ENCODE measurements around the gene PPIP5K1. TPM values are rescaled to one million over a fixed set of nuclear protein-coding genes. Genes with fewer than 3 reads are reported as not detected.

PPIP5K1 gene
- total RNA-seq, 1 donor from 2014 or later = 52.1 TPM

GRCh38 chr15:43547539-43547938 is 42.5 kb downstream of the PPIP5K1 start:
- H3K27me3 Mint-ChIP-seq = no peaks in the 10 kb centered on the region
- no peak overlapping the region for H3K4me3 Mint-ChIP-seq (ENCODE audit: low read depth)
- no peaks in the 10 kb centered on the region for H3K4me1 Mint-ChIP-seq (ENCODE audit: low read depth)
- peaks cover 20% of the 10 kb centered on the region for H3K36me3 Mint-ChIP-seq (ENCODE audit: insufficient read depth)
- DNase-seq (ENCODE audit: low spot score, unreplicated experiment) = no peak
- H3K27ac Mint-ChIP-seq = no peak overlapping the region
- peaks cover 8% of the 10 kb centered on the region for H3K9me3 Mint-ChIP-seq (ENCODE audit: low read depth)
- TF ChIP-seq CTCF (IDR thresholded peaks at IDR 0.05; ENCODE audit: unreplicated experiment) = no peak

GRCh38 chr15:43545426-43545825 is 44.6 kb downstream of the PPIP5K1 start:
- no peaks in the 10 kb centered on the region for H3K27me3 Mint-ChIP-seq
- no peak overlapping the region for H3K4me3 Mint-ChIP-seq (ENCODE audit: low read depth)
- H3K27ac Mint-ChIP-seq = no peak overlapping the region
- TF ChIP-seq CTCF (IDR thresholded peaks at IDR 0.05; ENCODE audit: unreplicated experiment) = no peak
- DNase-seq (ENCODE audit: low spot score, unreplicated experiment) = no peak
- H3K9me3 Mint-ChIP-seq (ENCODE audit: low read depth) = peaks cover 8% of the 10 kb centered on the region
- no peaks in the 10 kb centered on the region for H3K4me1 Mint-ChIP-seq (ENCODE audit: low read depth)
- peaks cover 16% of the 10 kb centered on the region for H3K36me3 Mint-ChIP-seq (ENCODE audit: insufficient read depth)

GRCh38 chr15:43544266-43544665 is 45.7 kb downstream of the PPIP5K1 start:
- H3K27ac Mint-ChIP-seq = no peak overlapping the region

GRCh38 chr15:43541785-43542184 is 48.2 kb downstream of the PPIP5K1 start:
- H3K9me3 Mint-ChIP-seq (ENCODE audit: low read depth) = no peaks in the 10 kb centered on the region

More at GRCh38 chr15:43544266-43544665, 45.7 kb downstream of the PPIP5K1 start:
- DNase-seq (ENCODE audit: low spot score, unreplicated experiment) = no peak
- peaks cover 16% of the 10 kb centered on the region for H3K36me3 Mint-ChIP-seq (ENCODE audit: insufficient read depth)
- H3K4me1 Mint-ChIP-seq (ENCODE audit: low read depth) = no peaks in the 10 kb centered on the region
- peaks cover 8% of the 10 kb centered on the region for H3K9me3 Mint-ChIP-seq (ENCODE audit: low read depth)
- TF ChIP-seq CTCF (IDR thresholded peaks at IDR 0.05; ENCODE audit: unreplicated experiment) = no peak
- H3K27me3 Mint-ChIP-seq = no peaks in the 10 kb centered on the region
- H3K4me3 Mint-ChIP-seq (ENCODE audit: low read depth) = no peak overlapping the region

GRCh38 chr15:43538091-43538490 is 51.9 kb downstream of the PPIP5K1 start:
- no peaks in the 10 kb centered on the region for H3K27me3 Mint-ChIP-seq
- no peak for TF ChIP-seq CTCF (IDR thresholded peaks at IDR 0.05; ENCODE audit: unreplicated experiment)
- H3K27ac Mint-ChIP-seq = no peak overlapping the region
- no peaks in the 10 kb centered on the region for H3K4me1 Mint-ChIP-seq (ENCODE audit: low read depth)
- peaks cover 3% of the 10 kb centered on the region for H3K36me3 Mint-ChIP-seq (ENCODE audit: insufficient read depth)
- H3K4me3 Mint-ChIP-seq (ENCODE audit: low read depth) = no peak overlapping the region
- DNase-seq (ENCODE audit: low spot score, unreplicated experiment) = no peak
- no peaks in the 10 kb centered on the region for H3K9me3 Mint-ChIP-seq (ENCODE audit: low read depth)

More at GRCh38 chr15:43541785-43542184, 48.2 kb downstream of the PPIP5K1 start:
- no peaks in the 10 kb centered on the region for H3K27me3 Mint-ChIP-seq
- H3K4me1 Mint-ChIP-seq (ENCODE audit: low read depth) = no peaks in the 10 kb centered on the region
- DNase-seq (ENCODE audit: low spot score, unreplicated experiment) = no peak
- TF ChIP-seq CTCF (IDR thresholded peaks at IDR 0.05; ENCODE audit: unreplicated experiment) = no peak
- peaks cover 6% of the 10 kb centered on the region for H3K36me3 Mint-ChIP-seq (ENCODE audit: insufficient read depth)
- H3K27ac Mint-ChIP-seq = no peak overlapping the region
- H3K4me3 Mint-ChIP-seq (ENCODE audit: low read depth) = no peak overlapping the region
